A673 (cell line): ENCODE results near the gene GRK1. TPM values are rescaled to one million over a fixed set of nuclear protein-coding genes. Genes with fewer than 3 reads are reported as not detected.
A peak's percentile ranks its signal among the peaks of the same experiment; 100 is the strongest.

ENCODE experiments used
- BruUV-seq: library from RNA; stranded (reverse); fragments of 400-500 nt; replicated peaks from 2 replicates; lab custom pipeline; 2021; lab: Mats Ljungman, UMichigan
- CTCF ChIA-PET: fragments of 300-600 bp; sonication (Branson Sonifier 250); formaldehyde crosslinking; loops from one replicate; lab custom pipeline; 2022; ENCODE audit warnings: antibody characterized with exemption; lab: Charles Lee
- POLR2A ChIA-PET: fragments of 300-600 bp; sonication (Branson Sonifier 250); formaldehyde crosslinking; loops from one replicate; lab custom pipeline; 2022; ENCODE audit warnings: antibody characterized with exemption; ENCODE audit not compliant: low non-redundant PET; lab: Charles Lee
- DNase-seq: peaks from one replicate; pipeline ENCODE4 v3.0.0-alpha.2; 2015; ENCODE audit warnings: low spot score
- H3K27ac ChIP-seq: fragments of 200-600 bp; sonication (generic); 2 replicates; pipeline ENCODE4 v1.5.1; 2016; ENCODE audit warnings: mixed run types, low read depth, mild to moderate bottlenecking, mixed read lengths, antibody characterized with exemption, low read length; ENCODE audit not compliant: poor library complexity, severe bottlenecking
- H3K27me3 ChIP-seq: fragments of 200-600 bp; sonication (generic); replicated peaks from 2 replicates; pipeline ENCODE4 v1.6.1; 2017; ENCODE audit warnings: mixed run types, low read depth, mild to moderate bottlenecking, mixed read lengths, antibody characterized with exemption, low read length; ENCODE audit not compliant: insufficient read depth, poor library complexity
- H3K36me3 ChIP-seq: fragments of 200-600 bp; sonication (generic); 2 replicates; pipeline ENCODE4 v1.6.1; 2016; ENCODE audit warnings: mixed run types, mild to moderate bottlenecking, mixed read lengths, antibody characterized with exemption, low read length; ENCODE audit not compliant: insufficient read depth, poor library complexity, severe bottlenecking
- H3K4me1 ChIP-seq: fragments of 200-600 bp; sonication (generic); 2 replicates; pipeline ENCODE4 v1.6.1; 2017; ENCODE audit warnings: mixed run types, mild to moderate bottlenecking, mixed read lengths, antibody characterized with exemption, low read length; ENCODE audit not compliant: insufficient read depth, poor library complexity, severe bottlenecking
- H3K4me3 ChIP-seq: fragments of 200-600 bp; sonication (generic); 2 replicates; pipeline ENCODE4 v1.5.1; 2016; ENCODE audit warnings: low read depth, mixed run types, mild to moderate bottlenecking, mixed read lengths, low read length; ENCODE audit not compliant: poor library complexity, severe bottlenecking
- H3K9me3 ChIP-seq: fragments of 200-600 bp; sonication (generic); 2 replicates; pipeline ENCODE4 v1.6.1; 2016; ENCODE audit warnings: mixed run types, low read depth, mild to moderate bottlenecking, mixed read lengths, antibody characterized with exemption, low read length; ENCODE audit not compliant: poor library complexity, severe bottlenecking
- EZH2 ChIP-seq: fragments of 200-600 bp; sonication (generic); IDR thresholded peaks from 2 replicates; pipeline ENCODE4 v1.6.1; 2017; ENCODE audit warnings: borderline replicate concordance, low read depth, mild to moderate bottlenecking, mixed read lengths, antibody characterized with exemption, low read length; ENCODE audit not compliant: poor library complexity, severe bottlenecking
- intact Hi-C: fragments of 100-400 bp; cut with micrococcal nuclease; formaldehyde crosslinking; loops from one replicate; pipeline ENCODE4 v1.10.0; 2022; ENCODE audit not compliant: unreplicated experiment
- total RNA-seq: library from RNA; stranded (reverse); gene quantifications from 2 replicates; pipeline ENCODE4 v1.2.3, GENCODE V29; 2021
- TF ChIP-seq, protein P1 (sequence below): fragments of 300-800, 200-600 bp; sonication (generic); conservative IDR thresholded peaks from 2 replicates; pipeline ENCODE4 v1.5.1; 2017; ENCODE audit warnings: low read depth, mild to moderate bottlenecking, antibody characterized with exemption, low read length, moderate library complexity, mixed read lengths

The GRK1 gene
- total RNA-seq, 1 experiment from 2014 or later: not detected

DNA sequence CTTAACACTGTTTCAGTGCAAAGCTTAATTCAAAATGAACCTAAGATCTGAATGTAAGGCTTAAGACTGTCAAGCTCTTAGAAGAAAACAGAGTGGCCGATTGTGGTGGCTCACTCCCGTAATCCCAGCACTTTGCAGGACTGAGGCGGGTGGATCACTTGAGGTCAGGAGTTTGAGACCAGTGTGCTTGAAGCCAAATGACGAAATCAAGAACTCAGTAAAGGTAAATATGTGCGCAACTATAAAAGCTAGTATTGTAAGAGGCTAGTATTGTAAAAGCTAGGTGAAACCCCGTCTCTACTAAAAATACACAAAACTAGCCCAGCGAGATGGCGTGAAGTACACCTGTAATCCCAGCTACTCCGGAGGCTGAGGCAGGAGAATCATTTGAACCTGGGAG lies 21.7 kb upstream of the GRK1 start:
- H3K4me1 ChIP-seq: peaks cover 18% of the 10 kb centered on the region
- no peak for DNase-seq
- no TSS peak for BruUV-seq
- no peaks in the 10 kb centered on the region for H3K9me3 ChIP-seq
- ChIA-PET POLR2A (no interaction called here), CTCF (no interaction called here)
- no peak for TF ChIP-seq EZH2
- TF ChIP-seq, protein P1, sequence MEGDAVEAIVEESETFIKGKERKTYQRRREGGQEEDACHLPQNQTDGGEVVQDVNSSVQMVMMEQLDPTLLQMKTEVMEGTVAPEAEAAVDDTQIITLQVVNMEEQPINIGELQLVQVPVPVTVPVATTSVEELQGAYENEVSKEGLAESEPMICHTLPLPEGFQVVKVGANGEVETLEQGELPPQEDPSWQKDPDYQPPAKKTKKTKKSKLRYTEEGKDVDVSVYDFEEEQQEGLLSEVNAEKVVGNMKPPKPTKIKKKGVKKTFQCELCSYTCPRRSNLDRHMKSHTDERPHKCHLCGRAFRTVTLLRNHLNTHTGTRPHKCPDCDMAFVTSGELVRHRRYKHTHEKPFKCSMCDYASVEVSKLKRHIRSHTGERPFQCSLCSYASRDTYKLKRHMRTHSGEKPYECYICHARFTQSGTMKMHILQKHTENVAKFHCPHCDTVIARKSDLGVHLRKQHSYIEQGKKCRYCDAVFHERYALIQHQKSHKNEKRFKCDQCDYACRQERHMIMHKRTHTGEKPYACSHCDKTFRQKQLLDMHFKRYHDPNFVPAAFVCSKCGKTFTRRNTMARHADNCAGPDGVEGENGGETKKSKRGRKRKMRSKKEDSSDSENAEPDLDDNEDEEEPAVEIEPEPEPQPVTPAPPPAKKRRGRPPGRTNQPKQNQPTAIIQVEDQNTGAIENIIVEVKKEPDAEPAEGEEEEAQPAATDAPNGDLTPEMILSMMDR: no peak
- H3K27me3 ChIP-seq: no peaks in the 10 kb centered on the region
- H3K27ac ChIP-seq: no peak overlapping the region
- intact Hi-C loops: no loop called here
- H3K4me3 ChIP-seq: no peak overlapping the region
- H3K36me3 ChIP-seq: peaks cover 19% of the 10 kb centered on the region

DNA sequence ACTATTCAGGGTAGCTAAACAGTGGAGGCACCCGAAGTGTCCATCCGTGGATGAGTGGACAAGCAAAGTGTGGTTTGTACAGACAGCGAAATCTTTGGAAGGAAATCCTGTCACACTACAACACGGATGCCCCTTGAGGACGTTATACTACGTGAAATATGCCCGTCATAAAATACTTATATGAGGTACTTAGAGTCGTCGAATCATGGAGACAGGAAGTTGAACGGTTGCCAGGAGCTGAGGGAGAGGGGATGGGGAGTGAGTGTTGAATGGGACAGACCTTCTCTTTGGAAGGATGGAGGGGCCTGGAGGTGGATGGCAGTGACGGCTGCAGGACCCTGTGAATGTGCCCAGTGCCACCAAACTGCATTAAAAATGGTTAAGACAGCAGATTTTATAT lies 20.6 kb upstream of the GRK1 start:
- Histone ChIP-seq H3K4me1 (peaks cover 18% of the 10 kb centered on the region), H3K36me3 (peaks cover 13% of the 10 kb centered on the region), H3K27ac (no peak overlapping the region), H3K4me3 (no peak overlapping the region), H3K27me3 (no peaks in the 10 kb centered on the region), H3K9me3 (no peaks in the 10 kb centered on the region)
- intact Hi-C loops: no loop called here
- no TSS peak for BruUV-seq
- TF ChIP-seq EZH2: no peak
- TF ChIP-seq, protein P1: no peak
- ChIA-PET CTCF (no interaction called here), POLR2A (no interaction called here)
- DNase-seq: peak; percentile 66

GRCh38 chr13:113646921-113647340 lies 20.1 kb upstream of the GRK1 start:
- Histone ChIP-seq H3K4me3 (no peak overlapping the region), H3K9me3 (no peaks in the 10 kb centered on the region), H3K4me1 (peaks cover 18% of the 10 kb centered on the region), H3K36me3 (peaks cover 7% of the 10 kb centered on the region), H3K27me3 (no peaks in the 10 kb centered on the region), H3K27ac (peak overlapping the region; percentile 35)
- no TSS peak for BruUV-seq
- TF ChIP-seq EZH2: no peak
- TF ChIP-seq, protein P1: no peak
- ChIA-PET CTCF (no interaction called here), POLR2A (no interaction called here)
- intact Hi-C loops: no loop called here
- DNase-seq: no peak
